Endothelial cell of umbilical vein (primary cell): ENCODE results near the gene ZNF804A.

Experiments
- EZH2 ChIP-seq: IDR thresholded peaks from 2 replicates; pipeline ENCODE4 v1.6.1; 2012; ENCODE audit warnings: borderline replicate concordance, low read depth, mild to moderate bottlenecking, moderate library complexity, low read length, inconsistent platforms; ENCODE audit not compliant: severe bottlenecking
- MYC ChIP-seq: IDR thresholded peaks from one replicate; pipeline ENCODE4 v1.6.1; 2011; ENCODE audit warnings: mild to moderate bottlenecking, low read depth, low read length
- POLR2A ChIP-seq: IDR thresholded peaks from 2 replicates; pipeline ENCODE4 v1.6.1; 2012; ENCODE audit warnings: low read depth, mild to moderate bottlenecking, control low read depth, low read length
- POLR2AphosphoS5 ChIP-seq: IDR thresholded peaks from 2 replicates; pipeline ENCODE4 v1.6.1; 2012; ENCODE audit warnings: low read depth, mild to moderate bottlenecking, control low read depth, low read length, moderate library complexity; ENCODE audit not compliant: insufficient read depth
- TF ChIP-seq, protein P1 (sequence below), 2 donors: IDR thresholded peaks; 1 replicate in 1 of 2; 2 replicates in 1 of 2; pipeline ENCODE4 v1.5.1; 2011; ENCODE audit warnings: low read length in 2 of 2, mild to moderate bottlenecking in 2 of 2, moderate library complexity in 2 of 2, control low read depth in 1 of 2, inconsistent platforms in 1 of 2, low read depth in 1 of 2; ENCODE audit not compliant: insufficient read depth in 1 of 2; ENCODE audit errors: extremely low read depth in 1 of 2
- TF ChIP-seq, protein P2 (sequence below): IDR thresholded peaks from 2 replicates; pipeline ENCODE4 v1.6.1; 2011; ENCODE audit not compliant: insufficient read depth, insufficient read length

- TF ChIP-seq, protein P1, sequence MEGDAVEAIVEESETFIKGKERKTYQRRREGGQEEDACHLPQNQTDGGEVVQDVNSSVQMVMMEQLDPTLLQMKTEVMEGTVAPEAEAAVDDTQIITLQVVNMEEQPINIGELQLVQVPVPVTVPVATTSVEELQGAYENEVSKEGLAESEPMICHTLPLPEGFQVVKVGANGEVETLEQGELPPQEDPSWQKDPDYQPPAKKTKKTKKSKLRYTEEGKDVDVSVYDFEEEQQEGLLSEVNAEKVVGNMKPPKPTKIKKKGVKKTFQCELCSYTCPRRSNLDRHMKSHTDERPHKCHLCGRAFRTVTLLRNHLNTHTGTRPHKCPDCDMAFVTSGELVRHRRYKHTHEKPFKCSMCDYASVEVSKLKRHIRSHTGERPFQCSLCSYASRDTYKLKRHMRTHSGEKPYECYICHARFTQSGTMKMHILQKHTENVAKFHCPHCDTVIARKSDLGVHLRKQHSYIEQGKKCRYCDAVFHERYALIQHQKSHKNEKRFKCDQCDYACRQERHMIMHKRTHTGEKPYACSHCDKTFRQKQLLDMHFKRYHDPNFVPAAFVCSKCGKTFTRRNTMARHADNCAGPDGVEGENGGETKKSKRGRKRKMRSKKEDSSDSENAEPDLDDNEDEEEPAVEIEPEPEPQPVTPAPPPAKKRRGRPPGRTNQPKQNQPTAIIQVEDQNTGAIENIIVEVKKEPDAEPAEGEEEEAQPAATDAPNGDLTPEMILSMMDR (IDR thresholded peaks at IDR 0.05; ENCODE audit: extremely low read depth in 1 of 2, insufficient read depth in 1 of 2, low read depth in 1 of 2, low read length in 2 of 2) = no peak
- TF ChIP-seq EZH2 (no peak), POLR2A (no peak), POLR2AphosphoS5 (no peak), MYC (no peak)
- TF ChIP-seq, protein P2, sequence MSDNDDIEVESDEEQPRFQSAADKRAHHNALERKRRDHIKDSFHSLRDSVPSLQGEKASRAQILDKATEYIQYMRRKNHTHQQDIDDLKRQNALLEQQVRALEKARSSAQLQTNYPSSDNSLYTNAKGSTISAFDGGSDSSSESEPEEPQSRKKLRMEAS = no peak
Observed at GRCh38 chr2:184860744-184861143, 262.4 kb downstream of the ZNF804A start.
